Liver (tissue), 3 donors: ENCODE results near the gene MPND.

Experiments used
- GABPA ChIP-seq, 2 donors: IDR thresholded peaks in 1 of 2; conservative IDR thresholded peaks in 1 of 2; 2 replicates each; pipeline ENCODE4 v1.6.1; 2016; ENCODE audit warnings: antibody characterized with exemption in 2 of 2, mild to moderate bottlenecking in 1 of 2, moderate library complexity in 1 of 2
- JUND ChIP-seq, 2 donors: IDR thresholded peaks; 2 replicates each; pipeline ENCODE4 v1.6.1; 2016; ENCODE audit warnings: antibody characterized with exemption in 2 of 2
- RAD21 ChIP-seq, 2 donors: IDR thresholded peaks; 2 replicates each; pipeline ENCODE4 v1.6.1; 2016; ENCODE audit warnings: antibody characterized with exemption in 2 of 2, mild to moderate bottlenecking in 2 of 2
- RXRA ChIP-seq, 2 donors: IDR thresholded peaks; 2 replicates each; pipeline ENCODE4 v1.6.1; 2017 to 2018; ENCODE audit warnings: antibody characterized with exemption in 2 of 2, mild to moderate bottlenecking in 1 of 2
- YY1 ChIP-seq: IDR thresholded peaks from 2 replicates; pipeline ENCODE4 v1.6.1; 2016; ENCODE audit warnings: antibody characterized with exemption, mild to moderate bottlenecking
- TF ChIP-seq, protein P1 (sequence below): fragments of 150-350 bp; IDR thresholded peaks from 2 replicates; pipeline ENCODE4 v1.5.1; 2017; ENCODE audit warnings: improper control_type of control experiment, low read depth, low read length; ENCODE audit not compliant: missing input control
- TF ChIP-seq, protein P2 (sequence below): IDR thresholded peaks from 2 replicates; pipeline ENCODE4 v1.6.1; 2016; ENCODE audit warnings: antibody characterized with exemption
- TF ChIP-seq, protein P3 (sequence below): IDR thresholded peaks from 2 replicates; pipeline ENCODE4 v1.6.1; 2016; ENCODE audit warnings: antibody characterized with exemption
- TF ChIP-seq, protein P4 (sequence below): IDR thresholded peaks from 2 replicates; pipeline ENCODE4 v1.6.1; 2016; ENCODE audit warnings: antibody characterized with exemption, mild to moderate bottlenecking
- donor health status: healthy.
- donor health status: healthy.

DNA sequence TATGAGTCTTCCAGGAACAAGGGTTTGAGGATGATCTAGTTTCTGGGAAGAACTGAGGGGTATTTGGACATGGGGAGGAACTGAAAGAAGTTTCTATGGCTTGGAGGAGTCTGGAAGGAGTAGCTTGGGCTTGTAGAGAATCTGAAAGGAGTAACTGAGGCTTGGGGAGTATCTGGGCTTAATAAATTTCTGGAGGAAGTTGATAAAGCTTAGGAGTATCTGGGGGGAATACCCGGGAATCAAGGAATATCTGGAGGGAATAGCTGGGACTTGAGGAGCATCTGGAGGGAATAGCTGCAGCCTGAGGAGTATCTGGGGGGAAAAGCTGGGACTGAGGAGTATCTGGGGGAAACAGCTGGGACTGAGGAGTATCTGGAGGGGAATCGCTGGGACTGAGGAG lies 22.9 kb upstream of the MPND start:
- TF ChIP-seq, protein P1, sequence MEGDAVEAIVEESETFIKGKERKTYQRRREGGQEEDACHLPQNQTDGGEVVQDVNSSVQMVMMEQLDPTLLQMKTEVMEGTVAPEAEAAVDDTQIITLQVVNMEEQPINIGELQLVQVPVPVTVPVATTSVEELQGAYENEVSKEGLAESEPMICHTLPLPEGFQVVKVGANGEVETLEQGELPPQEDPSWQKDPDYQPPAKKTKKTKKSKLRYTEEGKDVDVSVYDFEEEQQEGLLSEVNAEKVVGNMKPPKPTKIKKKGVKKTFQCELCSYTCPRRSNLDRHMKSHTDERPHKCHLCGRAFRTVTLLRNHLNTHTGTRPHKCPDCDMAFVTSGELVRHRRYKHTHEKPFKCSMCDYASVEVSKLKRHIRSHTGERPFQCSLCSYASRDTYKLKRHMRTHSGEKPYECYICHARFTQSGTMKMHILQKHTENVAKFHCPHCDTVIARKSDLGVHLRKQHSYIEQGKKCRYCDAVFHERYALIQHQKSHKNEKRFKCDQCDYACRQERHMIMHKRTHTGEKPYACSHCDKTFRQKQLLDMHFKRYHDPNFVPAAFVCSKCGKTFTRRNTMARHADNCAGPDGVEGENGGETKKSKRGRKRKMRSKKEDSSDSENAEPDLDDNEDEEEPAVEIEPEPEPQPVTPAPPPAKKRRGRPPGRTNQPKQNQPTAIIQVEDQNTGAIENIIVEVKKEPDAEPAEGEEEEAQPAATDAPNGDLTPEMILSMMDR: no peak
- TF ChIP-seq, protein P2, sequence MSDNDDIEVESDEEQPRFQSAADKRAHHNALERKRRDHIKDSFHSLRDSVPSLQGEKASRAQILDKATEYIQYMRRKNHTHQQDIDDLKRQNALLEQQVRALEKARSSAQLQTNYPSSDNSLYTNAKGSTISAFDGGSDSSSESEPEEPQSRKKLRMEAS: no peak
- TF ChIP-seq RAD21 (IDR thresholded peaks at IDR 0.05) (no peak), JUND (IDR thresholded peaks at IDR 0.05) (no peak), GABPA (IDR thresholded peaks at IDR 0.05 in 1 of 2, conservative IDR thresholded peaks at IDR 0.05 in 1 of 2) (no peak), YY1 (no peak), RXRA (IDR thresholded peaks at IDR 0.05) (no peak)
- TF ChIP-seq, protein P3, sequence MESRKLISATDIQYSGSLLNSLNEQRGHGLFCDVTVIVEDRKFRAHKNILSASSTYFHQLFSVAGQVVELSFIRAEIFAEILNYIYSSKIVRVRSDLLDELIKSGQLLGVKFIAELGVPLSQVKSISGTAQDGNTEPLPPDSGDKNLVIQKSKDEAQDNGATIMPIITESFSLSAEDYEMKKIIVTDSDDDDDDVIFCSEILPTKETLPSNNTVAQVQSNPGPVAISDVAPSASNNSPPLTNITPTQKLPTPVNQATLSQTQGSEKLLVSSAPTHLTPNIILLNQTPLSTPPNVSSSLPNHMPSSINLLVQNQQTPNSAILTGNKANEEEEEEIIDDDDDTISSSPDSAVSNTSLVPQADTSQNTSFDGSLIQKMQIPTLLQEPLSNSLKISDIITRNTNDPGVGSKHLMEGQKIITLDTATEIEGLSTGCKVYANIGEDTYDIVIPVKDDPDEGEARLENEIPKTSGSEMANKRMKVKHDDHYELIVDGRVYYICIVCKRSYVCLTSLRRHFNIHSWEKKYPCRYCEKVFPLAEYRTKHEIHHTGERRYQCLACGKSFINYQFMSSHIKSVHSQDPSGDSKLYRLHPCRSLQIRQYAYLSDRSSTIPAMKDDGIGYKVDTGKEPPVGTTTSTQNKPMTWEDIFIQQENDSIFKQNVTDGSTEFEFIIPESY: no peak
- TF ChIP-seq, protein P4, sequence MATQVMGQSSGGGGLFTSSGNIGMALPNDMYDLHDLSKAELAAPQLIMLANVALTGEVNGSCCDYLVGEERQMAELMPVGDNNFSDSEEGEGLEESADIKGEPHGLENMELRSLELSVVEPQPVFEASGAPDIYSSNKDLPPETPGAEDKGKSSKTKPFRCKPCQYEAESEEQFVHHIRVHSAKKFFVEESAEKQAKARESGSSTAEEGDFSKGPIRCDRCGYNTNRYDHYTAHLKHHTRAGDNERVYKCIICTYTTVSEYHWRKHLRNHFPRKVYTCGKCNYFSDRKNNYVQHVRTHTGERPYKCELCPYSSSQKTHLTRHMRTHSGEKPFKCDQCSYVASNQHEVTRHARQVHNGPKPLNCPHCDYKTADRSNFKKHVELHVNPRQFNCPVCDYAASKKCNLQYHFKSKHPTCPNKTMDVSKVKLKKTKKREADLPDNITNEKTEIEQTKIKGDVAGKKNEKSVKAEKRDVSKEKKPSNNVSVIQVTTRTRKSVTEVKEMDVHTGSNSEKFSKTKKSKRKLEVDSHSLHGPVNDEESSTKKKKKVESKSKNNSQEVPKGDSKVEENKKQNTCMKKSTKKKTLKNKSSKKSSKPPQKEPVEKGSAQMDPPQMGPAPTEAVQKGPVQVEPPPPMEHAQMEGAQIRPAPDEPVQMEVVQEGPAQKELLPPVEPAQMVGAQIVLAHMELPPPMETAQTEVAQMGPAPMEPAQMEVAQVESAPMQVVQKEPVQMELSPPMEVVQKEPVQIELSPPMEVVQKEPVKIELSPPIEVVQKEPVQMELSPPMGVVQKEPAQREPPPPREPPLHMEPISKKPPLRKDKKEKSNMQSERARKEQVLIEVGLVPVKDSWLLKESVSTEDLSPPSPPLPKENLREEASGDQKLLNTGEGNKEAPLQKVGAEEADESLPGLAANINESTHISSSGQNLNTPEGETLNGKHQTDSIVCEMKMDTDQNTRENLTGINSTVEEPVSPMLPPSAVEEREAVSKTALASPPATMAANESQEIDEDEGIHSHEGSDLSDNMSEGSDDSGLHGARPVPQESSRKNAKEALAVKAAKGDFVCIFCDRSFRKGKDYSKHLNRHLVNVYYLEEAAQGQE: no peak
